HepG2 (cell line): ENCODE measurements around the gene STRN3. TPM values are rescaled to one million over a fixed set of nuclear protein-coding genes. Genes with fewer than 3 reads are reported as not detected.

Source experiments
- ARHGAP35 ChIP-seq: sonication (generic); formaldehyde crosslinking; IDR thresholded peaks from 2 replicates; pipeline ENCODE4 v1.9.0; 2022; ENCODE audit warnings: mild to moderate bottlenecking, inconsistent platforms, moderate library complexity, missing genetic modification reagents, borderline replicate concordance
- EEA1 ChIP-seq: sonication (generic); formaldehyde crosslinking; IDR thresholded peaks from 2 replicates; pipeline ENCODE4 v1.5.1; 2020; ENCODE audit warnings: mild to moderate bottlenecking, missing genetic modification reagents, borderline replicate concordance
- GLMP ChIP-seq: sonication (generic); formaldehyde crosslinking; IDR thresholded peaks from 2 replicates; pipeline ENCODE4 v1.9.0; 2021; ENCODE audit warnings: missing genetic modification reagents, mild to moderate bottlenecking, borderline replicate concordance
- JUN ChIP-seq: sonication (generic); formaldehyde crosslinking; IDR thresholded peaks from 2 replicates; pipeline ENCODE4 v1.4.0; 2020; ENCODE audit warnings: mild to moderate bottlenecking, missing genetic modification reagents
- JUNB ChIP-seq: sonication (generic); formaldehyde crosslinking; IDR thresholded peaks from 2 replicates; pipeline ENCODE4 v1.8.0; 2022; ENCODE audit warnings: missing genetic modification reagents, mild to moderate bottlenecking, borderline replicate concordance
- KDM5A ChIP-seq: fragments of 200-600 bp; sonication (generic); IDR thresholded peaks from 2 replicates; pipeline ENCODE4 v1.7.0; 2018; ENCODE audit warnings: antibody characterized with exemption, mild to moderate bottlenecking, low read length, borderline replicate concordance
- KLF6 ChIP-seq: IDR thresholded peaks from 2 replicates; pipeline ENCODE4 v1.8.0; 2016; ENCODE audit warnings: missing biosample characterization, missing genetic modification reagents
- MYNN ChIP-seq: sonication (generic); formaldehyde crosslinking; IDR thresholded peaks from 2 replicates; pipeline ENCODE4 v1.4.0; 2020; ENCODE audit warnings: mild to moderate bottlenecking, low read depth, missing genetic modification reagents
- MYPOP ChIP-seq: sonication (generic); formaldehyde crosslinking; IDR thresholded peaks from 2 replicates; pipeline ENCODE4 v1.8.1; 2023; ENCODE audit warnings: mild to moderate bottlenecking, moderate library complexity, missing genetic modification reagents
- NFKB2 ChIP-seq: sonication (generic); formaldehyde crosslinking; IDR thresholded peaks from 2 replicates; pipeline ENCODE4 v1.4.0; 2020; ENCODE audit warnings: missing genetic modification reagents, borderline replicate concordance
- NRL ChIP-seq: sonication (generic); formaldehyde crosslinking; IDR thresholded peaks from 2 replicates; pipeline ENCODE4 v1.5.0; 2020; ENCODE audit warnings: missing genetic modification reagents, mild to moderate bottlenecking, moderate library complexity, borderline replicate concordance
- PPARG ChIP-seq: conservative IDR thresholded peaks from 2 replicates; pipeline ENCODE4 v1.6.1; 2016; ENCODE audit warnings: missing biosample characterization, missing genetic modification reagents
- PRPF4 ChIP-seq: fragments of 200-400 bp; formaldehyde crosslinking; IDR thresholded peaks from 2 replicates; pipeline ENCODE4 v1.6.1; 2016; ENCODE audit warnings: low read length, low read depth; ENCODE audit not compliant: poor library complexity, severe bottlenecking
- RXRB ChIP-seq: IDR thresholded peaks from 2 replicates; pipeline ENCODE4 v1.6.1; 2016; ENCODE audit warnings: borderline replicate concordance, missing genetic modification reagents, missing compliant biosample characterization
- TEF ChIP-seq: sonication (generic); formaldehyde crosslinking; IDR thresholded peaks from 2 replicates; pipeline ENCODE4 v1.5.0; 2020; ENCODE audit warnings: missing genetic modification reagents
- TOPORS ChIP-seq: sonication (generic); formaldehyde crosslinking; IDR thresholded peaks from 2 replicates; pipeline ENCODE4 v1.8.0; 2023; ENCODE audit warnings: mild to moderate bottlenecking, missing genetic modification reagents
- ZBTB21 ChIP-seq: sonication (generic); formaldehyde crosslinking; IDR thresholded peaks from 2 replicates; pipeline ENCODE4 v1.4.0; 2020; ENCODE audit warnings: missing genetic modification reagents
- ZFP1 ChIP-seq: IDR thresholded peaks from 2 replicates; pipeline ENCODE4 v1.6.1; 2016
- ZMYM3 ChIP-seq: sonication (generic); formaldehyde crosslinking; IDR thresholded peaks from 2 replicates; pipeline ENCODE4 v1.5.1; 2020; ENCODE audit warnings: mild to moderate bottlenecking, missing genetic modification reagents
- ZNF496 ChIP-seq: sonication (generic); formaldehyde crosslinking; IDR thresholded peaks from 2 replicates; pipeline ENCODE4 v1.8.1; 2023; ENCODE audit warnings: mild to moderate bottlenecking, moderate library complexity, missing genetic modification reagents; ENCODE audit not compliant: insufficient replicate concordance
- ZNF772 ChIP-seq: sonication (generic); formaldehyde crosslinking; IDR thresholded peaks from 2 replicates; pipeline ENCODE4 v1.5.0; 2020; ENCODE audit warnings: mild to moderate bottlenecking, missing genetic modification reagents
- polyA plus RNA-seq, 8 experiments: library from polyadenylated mRNA; depleted of rRNA in 3 of 8; stranded (reverse) in 7 of 8; unstranded in 1 of 8; fragments of >200 nt; fragmentation: Illumina TruSeq in 4 of 8; extraction: Trizol in 4 of 8; gene quantifications; 2 replicates each; pipeline versions ENCODE4 v1.2.1 to v1.2.3, GENCODE V29; 2011 to 2016; ENCODE audit warnings: low read depth in 4 of 8, missing spikeins in 1 of 8, mixed read lengths in 1 of 8; ENCODE audit not compliant: insufficient read depth in 1 of 8
- total RNA-seq, 5 experiments: library from RNA; depleted of rRNA; stranded (reverse); fragments of >200 nt; fragmentation: Illumina TruSeq; extraction: Trizol; gene quantifications; 2 replicates each; pipeline ENCODE4 v1.2.3, GENCODE V29; 2016; ENCODE audit warnings: low read depth in 1 of 5
- TF ChIP-seq, protein P1 (sequence below): sonication (generic); formaldehyde crosslinking; IDR thresholded peaks from 2 replicates; pipeline ENCODE4 v1.5.1; 2020; ENCODE audit warnings: mild to moderate bottlenecking, missing genetic modification reagents, borderline replicate concordance
- TF ChIP-seq, protein P2 (sequence below): sonication (generic); formaldehyde crosslinking; IDR thresholded peaks from 2 replicates; pipeline ENCODE4 v1.8.1; 2023; ENCODE audit warnings: mild to moderate bottlenecking, missing genetic modification reagents

Gene STRN3
- total and polyA plus RNA-seq, 2 of the 13 experiments (the other 11 are each of a cell fraction or from before 2014, with no cell fraction given), result 49.4 to 123 TPM

DNA sequence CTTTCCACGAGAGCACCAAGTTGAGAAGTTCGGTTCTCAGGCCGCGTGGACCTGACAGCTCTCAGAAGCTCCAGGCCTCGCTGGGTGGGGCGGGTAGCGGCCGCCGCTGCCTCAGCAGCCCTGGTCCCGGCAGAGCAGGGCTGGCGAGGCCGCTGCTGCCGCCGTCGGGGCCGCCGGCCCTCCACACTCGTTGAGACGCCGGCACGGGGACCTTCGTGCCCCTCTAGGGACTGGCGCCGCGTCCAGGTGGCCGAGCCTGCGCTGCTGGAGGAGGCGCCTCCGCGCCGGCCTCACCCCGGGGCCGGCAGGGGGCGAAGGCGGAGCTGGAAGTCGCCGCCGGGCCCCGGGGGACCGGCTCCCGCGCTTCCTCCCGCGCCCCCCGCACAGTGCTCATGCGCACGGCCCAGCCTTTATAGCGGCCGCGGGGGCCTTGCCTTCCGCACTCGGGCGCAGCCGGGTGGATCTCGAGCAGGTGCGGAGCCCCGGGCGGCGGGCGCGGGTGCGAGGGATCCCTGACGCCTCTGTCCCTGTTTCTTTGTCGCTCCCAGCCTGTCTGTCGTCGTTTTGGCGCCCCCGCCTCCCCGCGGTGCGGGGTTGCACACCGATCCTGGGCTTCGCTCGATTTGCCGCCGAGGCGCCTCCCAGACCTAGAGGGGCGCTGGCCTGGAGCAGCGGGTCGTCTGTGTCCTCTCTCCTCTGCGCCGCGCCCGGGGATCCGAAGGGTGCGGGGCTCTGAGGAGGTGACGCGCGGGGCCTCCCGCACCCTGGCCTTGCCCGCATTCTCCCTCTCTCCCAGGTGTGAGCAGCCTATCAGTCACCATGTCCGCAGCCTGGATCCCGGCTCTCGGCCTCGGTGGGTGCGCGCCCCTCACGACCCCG, 151.8 kb downstream of the STRN3 start, which contains the start of gene COCH (continued):
- no peak; the same call in none of the 2 replicates for TF ChIP-seq KLF6 (CRISPR knock-in tag)
- peak; percentile 96; the same call in 1 of the 2 replicates for TF ChIP-seq NFKB2 (CRISPR knock-in tag)
- TF ChIP-seq PRPF4, result no peak
- peak; percentile 85; the same call in 1 of the 2 replicates for TF ChIP-seq NRL (CRISPR knock-in tag)
- peak; percentile 77; the same call in 1 of the 2 replicates for TF ChIP-seq TEF (CRISPR knock-in tag)
- peak; percentile 86 for TF ChIP-seq EEA1 (CRISPR knock-in tag)
- TF ChIP-seq JUNB, result no peak
- TF ChIP-seq ZNF496 (CRISPR knock-in tag), result no peak
- no peak for TF ChIP-seq ZBTB21
- TF ChIP-seq KDM5A, result peak; percentile 49; the same call in 1 of the 2 replicates
- no peak for TF ChIP-seq ZFP1 (CRISPR knock-in tag)
- TF ChIP-seq ZNF772 (CRISPR knock-in tag), result peak; percentile 64; the same call in 1 of the 2 replicates
- TF ChIP-seq MYPOP (CRISPR knock-in tag), result peak; percentile 91
- TF ChIP-seq, protein P1, sequence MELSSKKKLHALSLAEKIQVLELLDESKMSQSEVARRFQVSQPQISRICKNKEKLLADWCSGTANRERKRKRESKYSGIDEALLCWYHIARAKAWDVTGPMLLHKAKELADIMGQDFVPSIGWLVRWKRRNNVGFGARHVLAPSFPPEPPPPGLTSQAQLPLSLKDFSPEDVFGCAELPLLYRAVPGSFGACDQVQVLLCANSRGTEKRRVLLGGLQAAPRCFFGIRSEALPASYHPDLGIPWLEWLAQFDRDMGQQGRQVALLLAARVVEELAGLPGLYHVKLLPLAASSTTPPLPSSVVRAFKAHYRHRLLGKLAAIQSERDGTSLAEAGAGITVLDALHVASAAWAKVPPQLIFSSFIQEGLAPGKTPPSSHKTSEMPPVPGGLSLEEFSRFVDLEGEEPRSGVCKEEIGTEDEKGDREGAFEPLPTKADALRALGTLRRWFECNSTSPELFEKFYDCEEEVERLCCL (CRISPR knock-in tag), result peak; percentile 73
- peak; percentile 97 for TF ChIP-seq TOPORS
- TF ChIP-seq JUN (CRISPR knock-in tag), result peak; percentile 68; the same call in 1 of the 2 replicates
- TF ChIP-seq GLMP (CRISPR knock-in tag), result peak; percentile 88; the same call in 1 of the 2 replicates
- TF ChIP-seq PPARG, result no peak; the same call in 1 of the 2 replicates
- TF ChIP-seq ZMYM3, result 0 out of 2 replicates have a peak, but pooled peaks have one; percentile 22
- peak; percentile 6 for TF ChIP-seq ARHGAP35 (CRISPR knock-in tag)
- TF ChIP-seq RXRB (CRISPR knock-in tag), result no peak
- TF ChIP-seq MYNN (CRISPR knock-in tag), result peak; percentile 28; the same call in 1 of the 2 replicates
- TF ChIP-seq, protein P2, sequence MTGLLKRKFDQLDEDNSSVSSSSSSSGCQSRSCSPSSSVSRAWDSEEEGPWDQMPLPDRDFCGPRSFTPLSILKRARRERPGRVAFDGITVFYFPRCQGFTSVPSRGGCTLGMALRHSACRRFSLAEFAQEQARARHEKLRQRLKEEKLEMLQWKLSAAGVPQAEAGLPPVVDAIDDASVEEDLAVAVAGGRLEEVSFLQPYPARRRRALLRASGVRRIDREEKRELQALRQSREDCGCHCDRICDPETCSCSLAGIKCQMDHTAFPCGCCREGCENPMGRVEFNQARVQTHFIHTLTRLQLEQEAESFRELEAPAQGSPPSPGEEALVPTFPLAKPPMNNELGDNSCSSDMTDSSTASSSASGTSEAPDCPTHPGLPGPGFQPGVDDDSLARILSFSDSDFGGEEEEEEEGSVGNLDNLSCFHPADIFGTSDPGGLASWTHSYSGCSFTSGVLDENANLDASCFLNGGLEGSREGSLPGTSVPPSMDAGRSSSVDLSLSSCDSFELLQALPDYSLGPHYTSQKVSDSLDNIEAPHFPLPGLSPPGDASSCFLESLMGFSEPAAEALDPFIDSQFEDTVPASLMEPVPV (CRISPR knock-in tag), result peak; percentile 98
